Measurements from ENCODE around the gene ATP13A1. TPM values are rescaled to one million over a fixed set of nuclear protein-coding genes. Genes with fewer than 3 reads are reported as not detected.

ATP13A1 gene
- total and polyA plus RNA-seq, 2 of the 8 experiments (the other 6 are each of a cell fraction or from before 2014, with no cell fraction given) = 33.0 to 64.2 TPM

GRCh38 chr19:19670070-19670551 is 6.6 kb upstream of the ATP13A1 start (continued):
- TF ChIP-seq CHD7 (IDR thresholded peaks at IDR 0.05; ENCODE audit: insufficient replicate concordance, low read length) (no peak), HDAC2 (IDR thresholded peaks at IDR 0.05; ENCODE audit: borderline replicate concordance in 1 of 2, low read depth in 2 of 2, low read length in 2 of 2) (peak in 1 of 2 experiments; percentile 28; a peak in 1 of 4 replicates), SP4 (IDR thresholded peaks at IDR 0.05; ENCODE audit: low read length) (no peak), ATF2 (IDR thresholded peaks at IDR 0.05; ENCODE audit: low read length) (no peak), EP300 (IDR thresholded peaks at IDR 0.05; ENCODE audit: borderline replicate concordance in 1 of 2, low read depth in 2 of 2, low read length in 2 of 2) (no peak; a peak in 1 of 3 replicates), PHF8 (conservative IDR thresholded peaks at IDR 0.05; ENCODE audit: low read depth, low read length) (no peak), GABPA (IDR thresholded peaks at IDR 0.05; ENCODE audit: borderline replicate concordance, insufficient read depth, low read length) (no peak), CHD1 (IDR thresholded peaks at IDR 0.05; ENCODE audit: low read depth, low read length) (no peak), ZNF274 (IDR thresholded peaks at IDR 0.05; ENCODE audit: borderline replicate concordance, extremely low read depth, low read length) (no peak)
